ENCODE data around the gene KIRREL1. TPM values are rescaled to one million over a fixed set of nuclear protein-coding genes. Genes with fewer than 3 reads are reported as not detected.

Gene KIRREL1
- total and polyA plus RNA-seq, 2 of the 13 experiments (the other 11 are each of a cell fraction or from before 2014, with no cell fraction given) = 0.02 to 0.03 TPM

GRCh38 chr1:158003406-158003800 lies 10.0 kb downstream of the KIRREL1 start (continued):
- no peak for TF ChIP-seq ARNTL (CRISPR knock-in tag; IDR thresholded peaks at IDR 0.05)
- TF ChIP-seq, protein P1, sequence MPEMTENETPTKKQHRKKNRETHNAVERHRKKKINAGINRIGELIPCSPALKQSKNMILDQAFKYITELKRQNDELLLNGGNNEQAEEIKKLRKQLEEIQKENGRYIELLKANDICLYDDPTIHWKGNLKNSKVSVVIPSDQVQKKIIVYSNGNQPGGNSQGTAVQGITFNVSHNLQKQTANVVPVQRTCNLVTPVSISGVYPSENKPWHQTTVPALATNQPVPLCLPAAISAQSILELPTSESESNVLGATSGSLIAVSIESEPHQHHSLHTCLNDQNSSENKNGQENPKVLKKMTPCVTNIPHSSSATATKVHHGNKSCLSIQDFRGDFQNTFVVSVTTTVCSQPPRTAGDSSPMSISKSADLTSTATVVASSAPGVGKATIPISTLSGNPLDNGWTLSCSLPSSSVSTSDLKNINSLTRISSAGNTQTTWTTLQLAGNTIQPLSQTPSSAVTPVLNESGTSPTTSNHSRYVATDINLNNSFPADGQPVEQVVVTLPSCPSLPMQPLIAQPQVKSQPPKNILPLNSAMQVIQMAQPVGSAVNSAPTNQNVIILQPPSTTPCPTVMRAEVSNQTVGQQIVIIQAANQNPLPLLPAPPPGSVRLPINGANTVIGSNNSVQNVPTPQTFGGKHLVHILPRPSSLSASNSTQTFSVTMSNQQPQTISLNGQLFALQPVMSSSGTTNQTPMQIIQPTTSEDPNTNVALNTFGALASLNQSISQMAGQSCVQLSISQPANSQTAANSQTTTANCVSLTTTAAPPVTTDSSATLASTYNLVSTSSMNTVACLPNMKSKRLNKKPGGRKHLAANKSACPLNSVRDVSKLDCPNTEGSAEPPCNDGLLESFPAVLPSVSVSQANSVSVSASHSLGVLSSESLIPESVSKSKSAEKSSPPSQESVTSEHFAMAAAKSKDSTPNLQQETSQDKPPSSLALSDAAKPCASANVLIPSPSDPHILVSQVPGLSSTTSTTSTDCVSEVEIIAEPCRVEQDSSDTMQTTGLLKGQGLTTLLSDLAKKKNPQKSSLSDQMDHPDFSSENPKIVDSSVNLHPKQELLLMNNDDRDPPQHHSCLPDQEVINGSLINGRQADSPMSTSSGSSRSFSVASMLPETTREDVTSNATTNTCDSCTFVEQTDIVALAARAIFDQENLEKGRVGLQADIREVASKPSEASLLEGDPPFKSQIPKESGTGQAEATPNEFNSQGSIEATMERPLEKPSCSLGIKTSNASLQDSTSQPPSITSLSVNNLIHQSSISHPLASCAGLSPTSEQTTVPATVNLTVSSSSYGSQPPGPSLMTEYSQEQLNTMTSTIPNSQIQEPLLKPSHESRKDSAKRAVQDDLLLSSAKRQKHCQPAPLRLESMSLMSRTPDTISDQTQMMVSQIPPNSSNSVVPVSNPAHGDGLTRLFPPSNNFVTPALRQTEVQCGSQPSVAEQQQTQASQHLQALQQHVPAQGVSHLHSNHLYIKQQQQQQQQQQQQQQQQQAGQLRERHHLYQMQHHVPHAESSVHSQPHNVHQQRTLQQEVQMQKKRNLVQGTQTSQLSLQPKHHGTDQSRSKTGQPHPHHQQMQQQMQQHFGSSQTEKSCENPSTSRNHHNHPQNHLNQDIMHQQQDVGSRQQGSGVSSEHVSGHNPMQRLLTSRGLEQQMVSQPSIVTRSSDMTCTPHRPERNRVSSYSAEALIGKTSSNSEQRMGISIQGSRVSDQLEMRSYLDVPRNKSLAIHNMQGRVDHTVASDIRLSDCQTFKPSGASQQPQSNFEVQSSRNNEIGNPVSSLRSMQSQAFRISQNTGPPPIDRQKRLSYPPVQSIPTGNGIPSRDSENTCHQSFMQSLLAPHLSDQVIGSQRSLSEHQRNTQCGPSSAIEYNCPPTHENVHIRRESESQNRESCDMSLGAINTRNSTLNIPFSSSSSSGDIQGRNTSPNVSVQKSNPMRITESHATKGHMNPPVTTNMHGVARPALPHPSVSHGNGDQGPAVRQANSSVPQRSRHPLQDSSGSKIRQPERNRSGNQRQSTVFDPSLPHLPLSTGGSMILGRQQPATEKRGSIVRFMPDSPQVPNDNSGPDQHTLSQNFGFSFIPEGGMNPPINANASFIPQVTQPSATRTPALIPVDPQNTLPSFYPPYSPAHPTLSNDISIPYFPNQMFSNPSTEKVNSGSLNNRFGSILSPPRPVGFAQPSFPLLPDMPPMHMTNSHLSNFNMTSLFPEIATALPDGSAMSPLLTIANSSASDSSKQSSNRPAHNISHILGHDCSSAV (CRISPR knock-in tag; IDR thresholded peaks at IDR 0.05; ENCODE audit: borderline replicate concordance) = no peak
- no peak for TF ChIP-seq SSRP1 (CRISPR knock-in tag; IDR thresholded peaks at IDR 0.05)
- TF ChIP-seq KLF15 (CRISPR knock-in tag; IDR thresholded peaks at IDR 0.05; ENCODE audit: borderline replicate concordance) = no peak

- H3K27ac ChIP-seq (ENCODE audit: extremely low read length, insufficient read depth, low read length) = no peak overlapping the region
- H3K79me2 ChIP-seq (ENCODE audit: insufficient read depth, low read length) = no peaks in the 10 kb centered on the region
- H3K4me3 ChIP-seq (replicated peaks in 1 of 3; ENCODE audit: insufficient read depth in 1 of 3, low read depth in 2 of 3, low read length in 3 of 3) = no peak overlapping the region
- H2AFZ ChIP-seq (ENCODE audit: low read length) = no peak overlapping the region
- no peak for FAIRE-seq
- in situ Hi-C loops (cut with HindIII; ENCODE audit: extremely low pct_ligation_motif_present, low pct_unique_long_range_greater_than_20kb) = no loop called here
- no peaks in the 10 kb centered on the region; a peak in 1 of 5 replicates for H3K27me3 ChIP-seq (ENCODE audit: control insufficient read depth in 1 of 2, insufficient read depth in 2 of 2, low read length in 2 of 2)
- WGBS (ENCODE audit: low lambda C conversion rate) = 42% methylated on average over 2 of the region's 2 CpGs
- intact Hi-C loops (cut with micrococcal nuclease; ENCODE audit: unreplicated experiment) = no loop called here
- no peak for ATAC-seq
- no peak overlapping the region for H3K4me2 ChIP-seq (ENCODE audit: low read depth, low read length)
- ChIA-PET POLR2A (no interaction called here), CTCF (ENCODE audit: low intra/inter-chr PET ratio, low total read pairs) (no interaction called here)
- DNase-seq (ENCODE audit: low spot score) = no peak
- no peaks in the 10 kb centered on the region for H4K20me1 ChIP-seq (ENCODE audit: insufficient read depth, low read length)
- H3K36me3 ChIP-seq (replicated peaks in 1 of 2; ENCODE audit: control insufficient read depth in 1 of 2, insufficient read depth in 2 of 2, low read length in 2 of 2) = no peaks in the 10 kb centered on the region
- no peak overlapping the region for H3K9ac ChIP-seq (ENCODE audit: insufficient read depth, low read depth, low read length)
- no peaks in the 10 kb centered on the region for H3K9me3 ChIP-seq (ENCODE audit: low read length)
- no peaks in the 10 kb centered on the region for H3K4me1 ChIP-seq (ENCODE audit: insufficient read depth, low read length)
- no TSS peak for BruUV-seq (replicated peaks)
- no peak for TF ChIP-seq HNRNPLL (IDR thresholded peaks at IDR 0.05; ENCODE audit: low read depth, low read length, poor library complexity, severe bottlenecking)
- no peak for TF ChIP-seq RELA (CRISPR knock-in tag; IDR thresholded peaks at IDR 0.05)
- TF ChIP-seq ZNF30 (CRISPR knock-in tag; IDR thresholded peaks at IDR 0.05) = no peak
- TF ChIP-seq PRDM10 (CRISPR knock-in tag; IDR thresholded peaks at IDR 0.05; ENCODE audit: low read depth) = no peak
- no peak for TF ChIP-seq TSC22D2 (CRISPR knock-in tag; IDR thresholded peaks at IDR 0.05; ENCODE audit: borderline replicate concordance)
- no peak for TF ChIP-seq ZNF430 (CRISPR knock-in tag; IDR thresholded peaks at IDR 0.05)
These were observed 11.8 kb downstream of the KIRREL1 start for GRCh38 chr1:158005224-158005623.

All from HepG2 (cell line).